OCI-LY7 (cell line): Measurements from ENCODE around the gene PODXL2.

ENCODE experiments used
- EZH2phosphoT487 ChIP-seq: fragments of 200-600 bp; sonication (generic); IDR thresholded peaks from 2 replicates; pipeline ENCODE4 v1.6.1; 2018; ENCODE audit warnings: low read depth, borderline replicate concordance, mild to moderate bottlenecking, mixed run types, antibody characterized with exemption, low read length, moderate library complexity, mixed read lengths
- TF ChIP-seq, protein P1 (sequence below): fragments of 200-600 bp; sonication (generic); conservative IDR thresholded peaks from 2 replicates; pipeline ENCODE4 v1.5.1; 2014; ENCODE audit warnings: mild to moderate bottlenecking, antibody characterized with exemption, low read length, moderate library complexity, mixed read lengths

DNA sequence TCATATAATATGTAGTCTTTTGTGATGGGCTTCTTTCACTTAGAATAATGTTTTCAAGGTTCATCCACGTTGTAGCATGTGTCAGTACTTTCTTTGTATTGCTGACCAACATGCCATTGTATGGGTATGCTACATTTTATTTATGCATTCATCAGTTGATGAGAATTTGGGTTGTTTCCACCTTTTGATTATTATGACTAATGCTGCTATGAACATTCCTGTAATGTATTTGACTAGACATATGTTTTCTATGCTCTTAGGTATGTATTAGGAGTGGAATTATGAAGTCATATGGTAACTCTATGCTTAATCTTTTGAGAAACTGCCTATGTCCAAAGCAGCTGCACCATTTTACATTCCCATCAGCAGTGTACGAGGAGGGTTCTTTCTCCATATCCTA, 3.2 kb upstream of the PODXL2 start:
- TF ChIP-seq, protein P1, sequence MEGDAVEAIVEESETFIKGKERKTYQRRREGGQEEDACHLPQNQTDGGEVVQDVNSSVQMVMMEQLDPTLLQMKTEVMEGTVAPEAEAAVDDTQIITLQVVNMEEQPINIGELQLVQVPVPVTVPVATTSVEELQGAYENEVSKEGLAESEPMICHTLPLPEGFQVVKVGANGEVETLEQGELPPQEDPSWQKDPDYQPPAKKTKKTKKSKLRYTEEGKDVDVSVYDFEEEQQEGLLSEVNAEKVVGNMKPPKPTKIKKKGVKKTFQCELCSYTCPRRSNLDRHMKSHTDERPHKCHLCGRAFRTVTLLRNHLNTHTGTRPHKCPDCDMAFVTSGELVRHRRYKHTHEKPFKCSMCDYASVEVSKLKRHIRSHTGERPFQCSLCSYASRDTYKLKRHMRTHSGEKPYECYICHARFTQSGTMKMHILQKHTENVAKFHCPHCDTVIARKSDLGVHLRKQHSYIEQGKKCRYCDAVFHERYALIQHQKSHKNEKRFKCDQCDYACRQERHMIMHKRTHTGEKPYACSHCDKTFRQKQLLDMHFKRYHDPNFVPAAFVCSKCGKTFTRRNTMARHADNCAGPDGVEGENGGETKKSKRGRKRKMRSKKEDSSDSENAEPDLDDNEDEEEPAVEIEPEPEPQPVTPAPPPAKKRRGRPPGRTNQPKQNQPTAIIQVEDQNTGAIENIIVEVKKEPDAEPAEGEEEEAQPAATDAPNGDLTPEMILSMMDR = no peak
- TF ChIP-seq EZH2phosphoT487 = no peak
